Large intestine (tissue), 3 donors: ENCODE measurements around the gene SLC26A1. TPM values are rescaled to one million over a fixed set of nuclear protein-coding genes. Genes with fewer than 3 reads are reported as not detected.

ENCODE experiments used
- DNase-seq, 2 donors: peaks; one replicate each; pipeline versions ENCODE4 v3.0.0 to v3.0.0-alpha.2; 2013
- H3K27ac ChIP-seq: one replicate; pipeline ENCODE4 v1.5.1; 2013; ENCODE audit warnings: low read length
- H3K27me3 ChIP-seq: 2 replicates; pipeline ENCODE4 v1.6.1; 2013; ENCODE audit warnings: low read length; ENCODE audit not compliant: control insufficient read depth, insufficient read depth
- H3K36me3 ChIP-seq: 2 replicates; pipeline ENCODE4 v1.6.1; 2013; ENCODE audit warnings: low read length; ENCODE audit not compliant: control insufficient read depth, insufficient read depth
- H3K4me1 ChIP-seq: one replicate; pipeline ENCODE4 v1.6.1; 2013; ENCODE audit warnings: low read length; ENCODE audit not compliant: control insufficient read depth, insufficient read depth
- H3K4me3 ChIP-seq: one replicate; pipeline ENCODE4 v1.5.1; 2013; ENCODE audit warnings: low read length
- H3K9me3 ChIP-seq: one replicate; pipeline ENCODE4 v1.6.1; 2013; ENCODE audit warnings: mild to moderate bottlenecking, low read depth, low read length, moderate library complexity; ENCODE audit not compliant: control insufficient read depth
- WGBS: methylation state at CpG from one replicate; pipeline ENCODE4 v1.1.5; 2013; ENCODE audit warnings: low lambda C conversion rate; ENCODE audit not compliant: insufficient coverage; 5-methylcytosine and 5-hydroxymethylcytosine counted together
- polyA plus RNA-seq: library from polyadenylated mRNA; unstranded; fragments of 120-200 nt; gene quantifications from one replicate; pipeline ENCODE4 v1.2.1, GENCODE V29; 2013

SLC26A1 gene
- polyA plus RNA-seq, 1 donor, result 10.1 TPM

- Histone ChIP-seq H3K9me3 (peaks cover 11% of the 10 kb centered on the region), H3K36me3 (no peaks in the 10 kb centered on the region), H3K27ac (no peak overlapping the region), H3K4me3 (no peak overlapping the region), H3K4me1 (peaks cover 42% of the 10 kb centered on the region), H3K27me3 (peaks cover 63% of the 10 kb centered on the region)
- no peak for DNase-seq
- no CpG with 5 or more reads among the region's 12 CpGs for WGBS
Measured at GRCh38 chr4:998096-998691, 5.0 kb upstream of the SLC26A1 start.

DNA sequence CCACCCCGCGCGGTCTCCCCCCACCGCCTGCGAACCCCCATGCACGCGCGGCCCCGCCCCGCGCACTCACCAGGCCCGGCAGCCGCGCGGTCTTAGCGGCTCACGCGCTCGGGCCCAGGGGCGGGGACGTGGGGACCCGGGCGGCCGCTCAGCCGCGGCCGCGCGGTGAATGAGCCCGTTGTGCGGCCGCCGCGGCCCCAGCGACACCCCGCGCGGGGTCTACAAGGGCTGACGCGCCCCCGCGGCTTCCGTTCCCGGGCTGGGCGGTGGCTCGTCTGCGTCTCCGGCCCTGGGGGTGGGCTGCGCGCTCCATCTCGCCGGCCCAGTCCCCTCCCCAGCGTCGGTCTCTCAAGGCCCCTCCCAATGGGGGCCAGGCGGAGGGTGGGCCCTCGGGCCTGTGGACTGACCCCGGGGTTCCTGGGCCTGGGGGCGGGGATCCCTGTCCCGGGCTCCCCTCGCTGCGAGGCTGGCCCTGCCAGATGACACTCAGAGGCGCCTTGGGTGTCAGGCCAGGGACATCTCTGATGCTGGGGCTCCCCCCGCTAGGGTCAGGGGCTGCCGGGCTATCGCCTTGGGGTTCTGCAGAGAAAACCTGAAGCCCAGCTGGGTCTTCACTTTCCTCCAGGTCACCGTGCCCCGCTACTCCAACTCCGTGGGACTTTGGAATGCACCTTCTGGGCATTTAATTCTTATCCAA lies 4.3 kb upstream of the SLC26A1 start:
- Histone ChIP-seq H3K9me3 (peaks cover 11% of the 10 kb centered on the region), H3K4me3 (peak overlapping the region; percentile 16), H3K27ac (no peak overlapping the region), H3K27me3 (peaks cover 59% of the 10 kb centered on the region), H3K36me3 (no peaks in the 10 kb centered on the region), H3K4me1 (peaks cover 47% of the 10 kb centered on the region)
- no CpG with 5 or more reads among the region's 68 CpGs for WGBS
- peak in 1 of 2 donors; percentile 68 for DNase-seq

DNA sequence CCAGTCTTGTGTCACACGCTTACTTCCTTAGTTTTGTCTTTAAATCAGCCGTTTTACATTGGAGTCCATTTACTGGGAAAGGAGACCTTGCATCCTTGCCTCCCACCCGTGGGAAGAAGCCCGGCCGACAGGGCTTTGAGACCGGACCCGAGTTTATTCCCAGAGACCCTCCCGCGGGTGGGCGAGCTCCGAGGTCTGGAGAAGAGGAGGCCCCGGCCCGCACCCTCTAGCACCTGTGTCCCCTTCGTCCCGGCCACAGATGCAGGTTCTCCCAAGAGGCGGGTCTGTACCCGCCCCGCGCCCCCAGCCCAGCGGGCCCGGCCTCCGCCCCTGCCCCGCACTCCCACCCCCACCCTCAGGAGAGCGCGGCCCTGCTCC lies 3.8 kb upstream of the SLC26A1 start:
- H3K9me3 ChIP-seq, result peaks cover 10% of the 10 kb centered on the region
- peaks cover 53% of the 10 kb centered on the region for H3K27me3 ChIP-seq
- DNase-seq, result no peak
- WGBS, result no CpG with 5 or more reads among the region's 25 CpGs
- H3K4me1 ChIP-seq, result peaks cover 51% of the 10 kb centered on the region
- H3K27ac ChIP-seq, result no peak overlapping the region
- H3K36me3 ChIP-seq, result no peaks in the 10 kb centered on the region
- H3K4me3 ChIP-seq, result no peak overlapping the region

DNA sequence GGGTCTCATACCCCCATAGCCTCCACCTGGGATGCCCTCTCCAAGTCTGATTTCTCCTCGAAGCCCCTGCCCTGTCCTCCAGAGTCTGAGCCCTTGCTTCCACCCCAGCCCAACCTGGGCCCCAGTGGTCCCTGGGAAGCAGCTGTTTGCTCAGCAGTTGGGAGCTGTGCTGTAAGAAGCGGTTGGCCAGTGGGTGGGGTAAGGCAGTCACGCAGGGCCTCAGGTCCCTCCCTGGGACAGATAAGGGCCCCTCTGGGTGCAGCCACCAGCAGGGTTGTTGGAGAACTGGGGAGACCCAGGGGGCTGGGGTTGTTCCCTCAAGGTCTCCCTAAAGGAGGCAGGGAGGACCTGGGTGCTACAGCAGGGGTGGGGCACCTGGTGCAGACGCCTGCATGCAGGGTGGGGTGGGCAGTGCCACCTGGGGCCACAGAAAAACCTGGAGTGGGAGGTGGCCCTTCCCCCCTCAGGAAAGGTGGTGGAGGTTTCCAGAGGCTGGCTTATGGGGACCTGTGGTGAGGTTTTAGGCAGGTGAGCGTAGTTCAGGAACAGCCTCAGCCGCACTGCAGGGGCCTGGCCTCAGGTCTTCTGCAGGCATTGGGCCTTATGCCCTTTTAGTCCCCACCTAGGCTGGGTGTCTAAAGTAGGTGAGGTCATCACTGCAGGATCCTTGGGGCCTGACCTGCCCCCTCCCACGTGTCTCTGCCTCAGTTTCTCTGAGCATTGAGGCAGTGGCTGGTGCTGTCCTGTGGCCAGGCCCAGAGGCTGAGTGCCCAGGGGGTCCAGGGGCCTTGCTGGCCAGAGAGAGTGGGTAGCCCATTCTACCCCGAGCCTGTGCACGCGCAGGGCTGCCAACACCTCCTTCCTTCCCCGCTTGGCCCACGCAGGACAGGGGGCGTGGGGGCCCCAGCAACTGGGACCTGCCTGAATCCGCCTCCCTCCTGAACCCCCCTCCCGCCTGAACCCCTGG lies 3.1 kb upstream of the SLC26A1 start:
- H3K27ac ChIP-seq, result no peak overlapping the region
- H3K4me1 ChIP-seq, result peaks cover 54% of the 10 kb centered on the region
- H3K9me3 ChIP-seq, result peaks cover 8% of the 10 kb centered on the region
- DNase-seq, result peak in 1 of 2 donors; percentile 76
- WGBS, result no CpG with 5 or more reads among the region's 15 CpGs
- H3K27me3 ChIP-seq, result peaks cover 47% of the 10 kb centered on the region
- no peak overlapping the region for H3K4me3 ChIP-seq
- H3K36me3 ChIP-seq, result peaks cover under 1% of the 10 kb centered on the region

- H3K4me3 ChIP-seq, result no peak overlapping the region
Measured at GRCh38 chr4:995311-996026, 2.3 kb upstream of the SLC26A1 start.

GRCh38 chr4:992297-993110 lies 700 bp downstream of the SLC26A1 start:
- Histone ChIP-seq H3K4me3 (peak overlapping the region; percentile 37), H3K4me1 (peaks cover 51% of the 10 kb centered on the region), H3K27me3 (peaks cover 12% of the 10 kb centered on the region), H3K36me3 (peaks cover 11% of the 10 kb centered on the region), H3K27ac (peak overlapping the region; percentile 99), H3K9me3 (peaks cover 20% of the 10 kb centered on the region)
- no CpG with 5 or more reads among the region's 25 CpGs for WGBS
- peak; percentile 97 for DNase-seq

More at GRCh38 chr4:995311-996026, 2.3 kb upstream of the SLC26A1 start:
- no CpG with 5 or more reads among the region's 23 CpGs for WGBS
- peaks cover 8% of the 10 kb centered on the region for H3K36me3 ChIP-seq
- DNase-seq, result no peak
- no peak overlapping the region for H3K27ac ChIP-seq
- peaks cover 38% of the 10 kb centered on the region for H3K27me3 ChIP-seq
- H3K9me3 ChIP-seq, result peaks cover 14% of the 10 kb centered on the region
- H3K4me1 ChIP-seq, result peaks cover 54% of the 10 kb centered on the region

DNA sequence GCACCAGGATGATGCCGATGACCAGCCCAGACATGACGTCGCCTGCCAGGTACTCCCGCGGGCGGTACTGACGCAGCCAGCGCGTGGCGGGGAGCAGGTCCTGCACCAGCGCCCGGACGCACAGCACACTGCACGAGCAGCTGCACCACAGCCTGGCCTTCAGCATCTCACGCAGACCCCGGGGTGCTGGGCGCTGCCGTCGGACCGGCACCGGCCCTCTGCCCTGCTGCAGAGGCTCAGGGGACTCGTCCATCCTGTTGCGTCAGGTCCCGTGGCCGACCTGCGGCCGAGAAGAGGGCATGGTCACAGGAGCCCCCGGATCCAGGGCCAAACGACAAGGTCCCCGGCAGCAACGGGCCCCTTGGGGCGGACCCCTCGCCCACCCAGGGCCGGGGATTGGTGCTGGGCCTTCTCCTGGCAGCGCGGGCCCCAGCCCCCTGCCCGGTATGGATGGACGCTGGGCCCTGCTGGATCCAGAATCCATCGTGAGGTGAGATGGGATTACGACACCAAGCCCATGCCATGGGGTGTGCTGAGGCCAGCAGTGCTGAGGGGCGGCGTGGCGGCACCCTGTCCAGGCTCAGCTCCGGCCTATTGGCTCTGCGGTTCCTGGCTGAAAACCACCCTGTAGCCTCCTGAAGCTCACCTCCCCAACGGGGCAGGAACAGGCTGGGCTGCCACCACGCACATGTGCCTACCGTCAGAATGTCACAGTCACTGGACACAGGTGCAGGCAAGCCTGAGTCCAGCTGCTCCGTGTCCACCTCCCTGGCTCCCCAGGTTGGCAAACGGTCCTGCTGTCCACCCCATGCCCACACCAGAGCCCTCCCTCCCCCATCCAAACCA lies 1.5 kb downstream of the SLC26A1 start:
- no peak for DNase-seq
- H3K27ac ChIP-seq, result peak overlapping the region; percentile 99

DNA sequence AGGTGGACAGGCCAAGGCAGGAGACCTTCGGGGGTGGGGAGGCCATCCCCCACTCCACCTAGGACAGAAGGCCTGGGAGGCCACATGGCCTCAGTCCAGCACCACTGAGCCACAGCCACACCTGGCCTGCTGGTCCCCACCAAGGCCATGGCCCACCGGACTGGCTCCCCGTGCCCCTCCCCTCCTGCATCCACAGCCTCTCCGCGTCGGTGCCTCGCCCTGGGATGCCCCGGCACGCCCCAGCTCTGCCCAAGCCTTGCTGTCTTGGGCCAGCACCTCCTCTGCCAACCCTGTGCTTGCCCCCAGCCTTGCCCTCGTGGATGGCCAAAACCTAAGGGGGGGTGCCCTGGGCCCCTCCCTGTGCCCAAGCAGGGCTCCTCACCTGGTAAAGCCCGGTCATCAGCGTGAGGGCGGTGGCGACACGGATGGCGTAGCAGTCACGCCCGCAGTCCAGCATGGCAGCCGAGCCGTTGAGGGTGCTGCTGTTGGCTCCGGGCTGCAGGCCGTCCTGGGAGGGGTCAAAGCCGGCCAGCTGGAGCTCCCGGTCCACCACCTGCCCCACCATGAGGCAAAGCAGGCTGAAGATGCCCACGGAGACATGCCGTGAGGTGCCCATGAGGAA lies 2.3 kb downstream of the SLC26A1 start:
- WGBS, result no CpG with 5 or more reads among the region's 26 CpGs
- no peak overlapping the region for H3K4me3 ChIP-seq
- peaks cover 11% of the 10 kb centered on the region for H3K36me3 ChIP-seq
- peaks cover 20% of the 10 kb centered on the region for H3K9me3 ChIP-seq
- no peak for DNase-seq
- peaks cover 49% of the 10 kb centered on the region for H3K4me1 ChIP-seq
- no peaks in the 10 kb centered on the region for H3K27me3 ChIP-seq
- no peak overlapping the region for H3K27ac ChIP-seq

More for the DNA sequence above, 1.5 kb downstream of the SLC26A1 start:
- peaks cover 7% of the 10 kb centered on the region for H3K27me3 ChIP-seq
- H3K36me3 ChIP-seq, result peaks cover 11% of the 10 kb centered on the region
- H3K4me1 ChIP-seq, result peaks cover 50% of the 10 kb centered on the region
- WGBS, result no CpG with 5 or more reads among the region's 50 CpGs
- peaks cover 20% of the 10 kb centered on the region for H3K9me3 ChIP-seq
- H3K4me3 ChIP-seq, result peak overlapping the region; percentile 19
